Endodermal cell (in vitro differentiated cells): ENCODE results near the gene ELL2. TPM values are rescaled to one million over a fixed set of nuclear protein-coding genes. Genes with fewer than 3 reads are reported as not detected.

ENCODE experiments used
- DNase-seq: peaks from one replicate; pipeline ENCODE4 v3.0.0-alpha.2; 2017
- H3K27ac ChIP-seq: 2 replicates; pipeline ENCODE4 v1.5.1; 2013; ENCODE audit warnings: mild to moderate bottlenecking, low read depth, low read length, moderate library complexity
- H3K27me3 ChIP-seq: 2 replicates; pipeline ENCODE4 v1.6.1; 2013; ENCODE audit warnings: mild to moderate bottlenecking, low read length, moderate library complexity; ENCODE audit not compliant: insufficient read depth, control insufficient read depth, poor library complexity, severe bottlenecking
- H3K36me3 ChIP-seq: 2 replicates; pipeline ENCODE4 v1.7.0; 2013; ENCODE audit warnings: mild to moderate bottlenecking, low read length, moderate library complexity; ENCODE audit not compliant: control insufficient read depth, insufficient read depth
- H3K4me1 ChIP-seq: one replicate; pipeline ENCODE4 v1.7.0; 2013; ENCODE audit warnings: low read length; ENCODE audit not compliant: control insufficient read depth, insufficient read depth
- H3K4me3 ChIP-seq: 2 replicates; pipeline ENCODE4 v1.5.1; 2013; ENCODE audit warnings: mild to moderate bottlenecking, low read length, moderate library complexity
- H3K9ac ChIP-seq: 2 replicates; pipeline ENCODE4 v1.6.1; 2013; ENCODE audit warnings: mild to moderate bottlenecking, low read length, moderate library complexity; ENCODE audit not compliant: poor library complexity, severe bottlenecking; ENCODE audit errors: extremely low read depth
- H3K9me3 ChIP-seq: 2 replicates; pipeline ENCODE4 v1.6.1; 2013; ENCODE audit warnings: mild to moderate bottlenecking, low read length, moderate library complexity; ENCODE audit not compliant: control insufficient read depth
- H3K27ac Mint-ChIP-seq: 2 replicates; pipeline ENCODE4 v1.8.0; 2020; ENCODE audit warnings: mixed read lengths
- H3K27me3 Mint-ChIP-seq: 2 replicates; pipeline ENCODE4 v1.8.0; 2021; ENCODE audit warnings: mild to moderate bottlenecking, mixed read lengths; ENCODE audit not compliant: insufficient read depth
- H3K36me3 Mint-ChIP-seq: 2 replicates; pipeline ENCODE4 v1.8.0; 2020; ENCODE audit warnings: low read depth, mixed read lengths
- H3K4me1 Mint-ChIP-seq: 2 replicates; pipeline ENCODE4 v1.8.0; 2020; ENCODE audit warnings: mixed read lengths
- H3K4me3 Mint-ChIP-seq: 2 replicates; pipeline ENCODE4 v1.8.0; 2020; ENCODE audit warnings: mild to moderate bottlenecking, moderate library complexity, mixed read lengths
- H3K9me3 Mint-ChIP-seq: 2 replicates; pipeline ENCODE4 v1.8.0; 2020; ENCODE audit warnings: mild to moderate bottlenecking, mixed read lengths
- CTCF ChIP-seq: fragments of 200-600 bp; sonication (generic); conservative IDR thresholded peaks from 2 replicates; pipeline ENCODE4 v1.5.0; 2021; ENCODE audit warnings: antibody characterized with exemption, mild to moderate bottlenecking
- WGBS, 2 experiments: methylation state at CpG; one replicate each; pipeline versions ENCODE4 v1.1.5 to v1.1.7; 2013; ENCODE audit warnings: missing lambda C conversion rate in 2 of 2, mixed read lengths in 1 of 2; ENCODE audit not compliant: insufficient coverage in 1 of 2, insufficient read length in 1 of 2; 5-methylcytosine and 5-hydroxymethylcytosine counted together
- total RNA-seq, 2 donors: library from RNA; stranded (reverse); fragmentation: NEBNext Ultra II Directional in 1 of 2; extraction: Animal tissue kit (Norgen Biotek cat#: 25700) in 1 of 2; gene quantifications; 2 replicates in 1 of 2; 3 replicates in 1 of 2; pipeline ENCODE4 v1.2.1, GENCODE V29; 2021

ELL2 gene
- total RNA-seq, 2 donors from 2014 or later: 28.6 to 44.1 TPM

GRCh38 chr5:95874246-95874645 lies 87.4 kb downstream of the ELL2 start:
- H3K27ac ChIP-seq: no peak overlapping the region
- no peaks in the 10 kb centered on the region for H3K27me3 Mint-ChIP-seq
- H3K9me3 ChIP-seq: no peaks in the 10 kb centered on the region
- H3K4me1 ChIP-seq: peaks cover 21% of the 10 kb centered on the region
- WGBS, 2 experiments: 95 to 98% methylated on average over 3 of the region's 3 CpGs
- H3K36me3 Mint-ChIP-seq: no peaks in the 10 kb centered on the region
- H3K36me3 ChIP-seq: no peaks in the 10 kb centered on the region
- no peak overlapping the region for H3K27ac Mint-ChIP-seq
- no peaks in the 10 kb centered on the region for H3K9me3 Mint-ChIP-seq
- no peak overlapping the region for H3K9ac ChIP-seq
- H3K4me3 ChIP-seq: no peak overlapping the region
- H3K4me3 Mint-ChIP-seq: no peak overlapping the region
- TF ChIP-seq CTCF: no peak
- no peak for DNase-seq
- no peaks in the 10 kb centered on the region for H3K27me3 ChIP-seq
- H3K4me1 Mint-ChIP-seq: peaks cover 22% of the 10 kb centered on the region

GRCh38 chr5:95873351-95873750 lies 88.3 kb downstream of the ELL2 start:
- Mint-ChIP-seq H3K27ac (no peak overlapping the region), H3K4me3 (no peak overlapping the region), H3K4me1 (peaks cover 13% of the 10 kb centered on the region), H3K9me3 (no peaks in the 10 kb centered on the region), H3K36me3 (no peaks in the 10 kb centered on the region), H3K27me3 (no peaks in the 10 kb centered on the region)
- Histone ChIP-seq H3K27me3 (no peaks in the 10 kb centered on the region), H3K9me3 (no peaks in the 10 kb centered on the region), H3K36me3 (no peaks in the 10 kb centered on the region), H3K27ac (no peak overlapping the region), H3K9ac (no peak overlapping the region), H3K4me1 (peaks cover 12% of the 10 kb centered on the region), H3K4me3 (no peak overlapping the region)
- no peak for TF ChIP-seq CTCF
- WGBS, 2 experiments: 90% methylated on average over 2 to 4 of the region's 4 CpGs
- DNase-seq: no peak

GRCh38 chr5:95872346-95873268 lies 89.0 kb downstream of the ELL2 start:
- Histone ChIP-seq H3K9ac (no peak overlapping the region), H3K4me1 (peaks cover 9% of the 10 kb centered on the region), H3K36me3 (no peaks in the 10 kb centered on the region), H3K4me3 (no peak overlapping the region), H3K27me3 (no peaks in the 10 kb centered on the region), H3K27ac (no peak overlapping the region), H3K9me3 (no peaks in the 10 kb centered on the region)
- no peaks in the 10 kb centered on the region for H3K36me3 Mint-ChIP-seq
- H3K4me1 Mint-ChIP-seq: peaks cover 10% of the 10 kb centered on the region
- no peak overlapping the region for H3K4me3 Mint-ChIP-seq
- TF ChIP-seq CTCF: no peak
- DNase-seq: no peak
- no peaks in the 10 kb centered on the region for H3K9me3 Mint-ChIP-seq
- WGBS, 2 experiments: 89 to 95% methylated on average over 3 to 5 of the region's 6 CpGs
- no peaks in the 10 kb centered on the region for H3K27me3 Mint-ChIP-seq
- H3K27ac Mint-ChIP-seq: no peak overlapping the region
